ENCODE data around the gene UBE2U. TPM values are rescaled to one million over a fixed set of nuclear protein-coding genes. Genes with fewer than 3 reads are reported as not detected.

UBE2U gene
- total and polyA plus RNA-seq, 8 donors = 0.14 to 0.81 (median 0.63) TPM; not detected in 4

- intact Hi-C loops (cut with DNase I) = no loop called here
- Histone ChIP-seq H3K4me3 (no peak overlapping the region), H3K27me3 (no peaks in the 10 kb centered on the region), H3K36me3 (no peaks in the 10 kb centered on the region), H3K27ac (no peak overlapping the region), H3K9me3 (no peaks in the 10 kb centered on the region), H3K4me1 (no peaks in the 10 kb centered on the region)
- no peak for TF ChIP-seq CTCF (IDR thresholded peaks at IDR 0.05)
- no peak for DNase-seq
- FAIRE-seq = no peak
- no peak for ATAC-seq
- WGBS, 2 donors = 69 to 91% methylated on average over 1 of the region's 1 CpG
These were observed 87.0 kb downstream of the UBE2U start for GRCh38 chr1:64290420-64290819.

- H3K4me3 ChIP-seq = no peak overlapping the region
- ATAC-seq (no peak), DNase-seq (no peak), FAIRE-seq (no peak)
- WGBS, 2 donors = 83 to 90% methylated on average over 4 of the region's 4 CpGs
- TF ChIP-seq CTCF (IDR thresholded peaks at IDR 0.05) = no peak
- no peaks in the 10 kb centered on the region for H3K36me3 ChIP-seq
- H3K4me1 ChIP-seq = no peaks in the 10 kb centered on the region
- intact Hi-C loops (cut with DNase I) = no loop called here
- no peaks in the 10 kb centered on the region for H3K27me3 ChIP-seq
- H3K9me3 ChIP-seq = no peaks in the 10 kb centered on the region
- H3K27ac ChIP-seq = no peak overlapping the region
These were observed 88.5 kb downstream of the UBE2U start for GRCh38 chr1:64291931-64292330.

- intact Hi-C loops (cut with DNase I) = no loop called here
- H3K27me3 ChIP-seq = no peaks in the 10 kb centered on the region
- no peaks in the 10 kb centered on the region for H3K4me1 ChIP-seq
- H3K9me3 ChIP-seq = no peaks in the 10 kb centered on the region
- no peak overlapping the region for H3K4me3 ChIP-seq
- ATAC-seq (no peak), DNase-seq (no peak), FAIRE-seq (no peak)
- 62 to 72% methylated on average over 1 of the region's 1 CpG for WGBS, 2 donors
- no peak for TF ChIP-seq CTCF (IDR thresholded peaks at IDR 0.05)
- H3K36me3 ChIP-seq = no peaks in the 10 kb centered on the region
- no peak overlapping the region for H3K27ac ChIP-seq
These were observed 89.0 kb downstream of the UBE2U start for GRCh38 chr1:64292399-64292798.

GRCh38 chr1:64293820-64294219 is 90.4 kb downstream of the UBE2U start:
- Histone ChIP-seq H3K4me1 (no peaks in the 10 kb centered on the region), H3K27me3 (no peaks in the 10 kb centered on the region), H3K36me3 (no peaks in the 10 kb centered on the region), H3K4me3 (no peak overlapping the region), H3K9me3 (no peaks in the 10 kb centered on the region), H3K27ac (no peak overlapping the region)
- 69 to 70% methylated on average over 4 of the region's 4 CpGs for WGBS, 2 donors
- TF ChIP-seq CTCF (IDR thresholded peaks at IDR 0.05) = no peak
- ATAC-seq (no peak), DNase-seq (no peak), FAIRE-seq (no peak)
- intact Hi-C loops (cut with DNase I) = no loop called here

- H3K9me3 ChIP-seq = no peaks in the 10 kb centered on the region
- DNase-seq (no peak), ATAC-seq (no peak), FAIRE-seq (no peak)
- intact Hi-C loops (cut with DNase I) = no loop called here
- no peaks in the 10 kb centered on the region for H3K4me1 ChIP-seq
- TF ChIP-seq CTCF (IDR thresholded peaks at IDR 0.05) = no peak
- 58 to 65% methylated on average over 2 of the region's 2 CpGs for WGBS, 2 donors
- H3K27me3 ChIP-seq = no peaks in the 10 kb centered on the region
- no peaks in the 10 kb centered on the region for H3K36me3 ChIP-seq
- H3K27ac ChIP-seq = no peak overlapping the region
- H3K4me3 ChIP-seq = no peak overlapping the region
These were observed 91.7 kb downstream of the UBE2U start for GRCh38 chr1:64295136-64295535.
